Stimulated activated naive B cell treated with anti-CD40 and anti-IgM and Interleukin-4, amounts not matched to agents 10 μg/mL and 1 μg/mL and 100 μg/mL, for 72 hours (primary cell): ENCODE results near the gene C19orf12.
A peak's percentile ranks its signal among the peaks of the same experiment; 100 is the strongest.
"Not testable (repeated sequence)": the region's sequence is repeated elsewhere in the genome, so short reads cannot be mapped to it uniquely, and the experiment has no call there.

ENCODE experiments used
- ATAC-seq, 2 donors: fragments of 150-1000 bp; cut with Tn5 transposase; replicated peaks; 2 replicates each; pipeline ENCODE4 v1.10.0; 2021; ENCODE audit warnings: moderate library complexity in 1 of 2
- DNase-seq: peaks from one replicate; pipeline ENCODE4 v3.0.0; 2021
- H3K27ac Mint-ChIP-seq: one replicate; pipeline ENCODE4 v1.8.0; 2022; ENCODE audit warnings: mild to moderate bottlenecking, mixed read lengths
- H3K27me3 Mint-ChIP-seq, 2 donors: one replicate each; pipeline ENCODE4 v1.8.0; 2022; ENCODE audit warnings: mixed read lengths in 2 of 2
- H3K36me3 Mint-ChIP-seq, 2 donors: one replicate each; pipeline ENCODE4 v1.8.0; 2022; ENCODE audit warnings: mixed read lengths in 2 of 2, mild to moderate bottlenecking in 1 of 2
- H3K4me1 Mint-ChIP-seq, 2 donors: one replicate each; pipeline ENCODE4 v1.8.0; 2022; ENCODE audit warnings: mixed read lengths in 2 of 2, mild to moderate bottlenecking in 1 of 2
- H3K4me3 Mint-ChIP-seq, 2 donors: one replicate each; pipeline ENCODE4 v1.8.0; 2022; ENCODE audit warnings: mild to moderate bottlenecking in 2 of 2, mixed read lengths in 2 of 2, moderate library complexity in 1 of 2
- H3K9me3 Mint-ChIP-seq, 2 donors: one replicate each; pipeline ENCODE4 v1.8.0; 2022; ENCODE audit warnings: mixed read lengths in 2 of 2, mild to moderate bottlenecking in 1 of 2

Gene C19orf12

GRCh38 chr19:29712744-29713516, 2.1 kb downstream of the C19orf12 start:
- no peaks in the 10 kb centered on the region for H3K27me3 Mint-ChIP-seq
- DNase-seq (no peak), ATAC-seq (no peak)
- peak overlapping the region; percentile 74 for H3K27ac Mint-ChIP-seq
- H3K36me3 Mint-ChIP-seq: peaks cover 12 to 13% of the 10 kb centered on the region in 2 donors
- H3K4me1 Mint-ChIP-seq: peaks cover 48 to 76% of the 10 kb centered on the region in 2 donors
- H3K4me3 Mint-ChIP-seq: peak overlapping the region in 1 of 2 donors; percentile 30
- H3K9me3 Mint-ChIP-seq: no peaks in the 10 kb centered on the region

- Mint-ChIP-seq H3K4me3 (peak overlapping the region in 1 of 2 donors; percentile 15), H3K4me1 (peaks cover 46 to 74% of the 10 kb centered on the region in 2 donors), H3K27ac (no peak overlapping the region), H3K36me3 (peaks cover 14% of the 10 kb centered on the region in 2 donors), H3K27me3 (no peaks in the 10 kb centered on the region), H3K9me3 (no peaks in the 10 kb centered on the region)
- ATAC-seq (no peak), DNase-seq (no peak)
These were observed 3.4 kb downstream of the C19orf12 start for GRCh38 chr19:29711584-29712132.

GRCh38 chr19:29709440-29709798, 5.6 kb downstream of the C19orf12 start:
- H3K27me3 Mint-ChIP-seq, DNase-seq, H3K4me3 Mint-ChIP-seq, ATAC-seq, H3K27ac Mint-ChIP-seq, H3K9me3 Mint-ChIP-seq: not testable (repeated sequence)
- H3K36me3 Mint-ChIP-seq: peaks cover 22 to 26% of the 10 kb centered on the region in 2 donors
- peaks cover 43 to 69% of the 10 kb centered on the region in 2 donors for H3K4me1 Mint-ChIP-seq

- ATAC-seq (no peak), DNase-seq (no peak)
- peak overlapping the region; percentile 5 for H3K27ac Mint-ChIP-seq
- peaks cover 41 to 65% of the 10 kb centered on the region in 2 donors for H3K4me1 Mint-ChIP-seq
- H3K36me3 Mint-ChIP-seq: peaks cover 19 to 27% of the 10 kb centered on the region in 2 donors
- no peaks in the 10 kb centered on the region for H3K9me3 Mint-ChIP-seq
- H3K4me3 Mint-ChIP-seq: no peak overlapping the region
- H3K27me3 Mint-ChIP-seq: no peaks in the 10 kb centered on the region
These were observed 6.3 kb downstream of the C19orf12 start for GRCh38 chr19:29708554-29709439.

GRCh38 chr19:29706635-29707034, 8.4 kb downstream of the C19orf12 start:
- DNase-seq (no peak), ATAC-seq (no peak)
- H3K27me3 Mint-ChIP-seq: no peaks in the 10 kb centered on the region
- no peaks in the 10 kb centered on the region for H3K9me3 Mint-ChIP-seq
- no peak overlapping the region for H3K4me3 Mint-ChIP-seq
- peaks cover 16 to 29% of the 10 kb centered on the region in 2 donors for H3K36me3 Mint-ChIP-seq
- H3K27ac Mint-ChIP-seq: no peak overlapping the region
- H3K4me1 Mint-ChIP-seq: peaks cover 25 to 43% of the 10 kb centered on the region in 2 donors

- no peak overlapping the region for H3K4me3 Mint-ChIP-seq
- peaks cover 14 to 28% of the 10 kb centered on the region in 2 donors for H3K36me3 Mint-ChIP-seq
- no peak overlapping the region for H3K27ac Mint-ChIP-seq
- DNase-seq: no peak
- H3K9me3 Mint-ChIP-seq: no peaks in the 10 kb centered on the region
- no peak for ATAC-seq
- H3K4me1 Mint-ChIP-seq: peaks cover 23 to 37% of the 10 kb centered on the region in 2 donors
- no peaks in the 10 kb centered on the region for H3K27me3 Mint-ChIP-seq
These were observed 9.4 kb downstream of the C19orf12 start for GRCh38 chr19:29705706-29706105.

GRCh38 chr19:29704562-29705558, 10.2 kb downstream of the C19orf12 start:
- H3K27me3 Mint-ChIP-seq: no peaks in the 10 kb centered on the region
- H3K36me3 Mint-ChIP-seq: peaks cover 14 to 26% of the 10 kb centered on the region in 2 donors
- no peaks in the 10 kb centered on the region for H3K9me3 Mint-ChIP-seq
- DNase-seq (peak; percentile 20), ATAC-seq (peak; percentile 91 to 96)
- H3K4me1 Mint-ChIP-seq: peaks cover 15 to 29% of the 10 kb centered on the region in 2 donors
- H3K27ac Mint-ChIP-seq: peak overlapping the region; percentile 91
- peak overlapping the region; percentile 52 to 72 for H3K4me3 Mint-ChIP-seq

GRCh38 chr19:29702963-29703320, 12.1 kb downstream of the C19orf12 start:
- Mint-ChIP-seq H3K4me1 (peaks cover 9 to 16% of the 10 kb centered on the region in 2 donors), H3K27me3 (no peaks in the 10 kb centered on the region), H3K9me3 (no peaks in the 10 kb centered on the region), H3K27ac (no peak overlapping the region), H3K4me3 (no peak overlapping the region), H3K36me3 (peaks cover 14 to 20% of the 10 kb centered on the region in 2 donors)
- no peak for ATAC-seq
- no peak for DNase-seq

- no peak overlapping the region for H3K4me3 Mint-ChIP-seq
- no peak for ATAC-seq
- H3K27ac Mint-ChIP-seq: no peak overlapping the region
- peaks cover 11 to 22% of the 10 kb centered on the region in 2 donors for H3K4me1 Mint-ChIP-seq
- no peaks in the 10 kb centered on the region for H3K27me3 Mint-ChIP-seq
- H3K36me3 Mint-ChIP-seq: peaks cover 14 to 20% of the 10 kb centered on the region in 2 donors
- DNase-seq: no peak
- no peaks in the 10 kb centered on the region for H3K9me3 Mint-ChIP-seq
These were observed 12.7 kb downstream of the C19orf12 start for GRCh38 chr19:29702161-29702962.

- H3K36me3 Mint-ChIP-seq: peaks cover 9 to 13% of the 10 kb centered on the region in 2 donors
- no peak overlapping the region for H3K27ac Mint-ChIP-seq
- ATAC-seq (no peak), DNase-seq (no peak)
- no peak overlapping the region for H3K4me3 Mint-ChIP-seq
- H3K4me1 Mint-ChIP-seq: peaks cover 12 to 30% of the 10 kb centered on the region in 2 donors
- H3K9me3 Mint-ChIP-seq: no peaks in the 10 kb centered on the region
- no peaks in the 10 kb centered on the region for H3K27me3 Mint-ChIP-seq
These were observed 14.6 kb downstream of the C19orf12 start for GRCh38 chr19:29700498-29700897.

- peaks cover 6 to 9% of the 10 kb centered on the region in 2 donors for H3K36me3 Mint-ChIP-seq
- H3K27me3 Mint-ChIP-seq: no peaks in the 10 kb centered on the region
- no peak overlapping the region for H3K4me3 Mint-ChIP-seq
- H3K4me1 Mint-ChIP-seq: peaks cover 13 to 30% of the 10 kb centered on the region in 2 donors
- H3K27ac Mint-ChIP-seq: no peak overlapping the region
- DNase-seq (no peak), ATAC-seq (no peak)
- H3K9me3 Mint-ChIP-seq: no peaks in the 10 kb centered on the region
These were observed 15.2 kb downstream of the C19orf12 start for GRCh38 chr19:29699861-29700260.

- Mint-ChIP-seq H3K27ac (peak overlapping the region; percentile 90), H3K27me3 (no peaks in the 10 kb centered on the region), H3K36me3 (peaks cover 2 to 4% of the 10 kb centered on the region in 2 donors), H3K4me1 (peaks cover 19 to 43% of the 10 kb centered on the region in 2 donors), H3K4me3 (no peak overlapping the region), H3K9me3 (no peaks in the 10 kb centered on the region)
- DNase-seq (no peak), ATAC-seq (no peak)
These were observed 17.4 kb downstream of the C19orf12 start for GRCh38 chr19:29697523-29698261.
